ENCODE measurements around the gene UVRAG. TPM values are rescaled to one million over a fixed set of nuclear protein-coding genes. Genes with fewer than 3 reads are reported as not detected.

UVRAG gene
- total and polyA plus RNA-seq, 4 donors: 4.4 to 15.1 (median 10.0) TPM

GRCh38 chr11:76007166-76007565 is 192.2 kb downstream of the UVRAG start:
- Histone ChIP-seq H3K36me3 (ENCODE audit: control insufficient read depth in 4 of 4, insufficient read depth in 3 of 4, low read depth in 1 of 4, low read length in 3 of 4) (peaks cover 3 to 13% (median 7%) of the 10 kb centered on the region in 4 donors), H3K4me1 (ENCODE audit: control insufficient read depth in 4 of 4, insufficient read depth in 4 of 4, low read length in 3 of 4) (no peaks in the 10 kb centered on the region), H3K27me3 (ENCODE audit: control insufficient read depth in 4 of 4, insufficient read depth in 4 of 4, low read length in 3 of 4) (no peaks in the 10 kb centered on the region), H3K4me3 (ENCODE audit: low read depth in 1 of 3, low read length in 3 of 3) (no peak overlapping the region), H3K9me3 (ENCODE audit: control insufficient read depth in 4 of 4, low read length in 3 of 4) (no peaks in the 10 kb centered on the region), H3K27ac (ENCODE audit: low read depth in 1 of 2, low read length in 2 of 2) (no peak overlapping the region), H3K9ac (ENCODE audit: low read depth in 1 of 2, low read length in 2 of 2) (no peak overlapping the region)
- over 99% methylated on average over 2 of the region's 2 CpGs for WGBS
- no peak for DNase-seq (ENCODE audit: low spot score)
- no peak for TF ChIP-seq TAF1 (conservative IDR thresholded peaks at IDR 0.05)

DNA sequence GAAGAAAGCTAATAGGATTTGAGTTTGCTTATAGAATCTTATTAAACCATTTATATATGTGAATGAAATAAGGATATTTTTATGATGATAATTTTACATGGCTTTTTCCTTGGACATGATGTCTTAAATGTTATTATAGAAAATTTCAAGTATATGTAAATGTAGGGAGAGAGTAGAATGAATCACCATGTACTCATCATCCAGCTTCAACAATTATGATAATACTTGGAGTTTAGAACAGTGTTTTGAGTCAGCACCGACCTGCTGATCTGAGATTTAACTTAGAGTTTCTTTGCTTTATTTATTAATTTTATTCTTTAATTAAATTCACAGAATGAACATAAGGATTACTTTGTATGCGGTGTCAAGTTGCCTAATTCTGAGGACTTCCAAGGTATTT is 193.5 kb downstream of the UVRAG start:
- no peak for DNase-seq (ENCODE audit: low spot score)
- no peak overlapping the region for H3K4me3 ChIP-seq (ENCODE audit: low read depth in 1 of 3, low read length in 3 of 3)
- peaks cover 3 to 15% (median 7%) of the 10 kb centered on the region in 4 donors for H3K36me3 ChIP-seq (ENCODE audit: control insufficient read depth in 4 of 4, insufficient read depth in 3 of 4, low read depth in 1 of 4, low read length in 3 of 4)
- no peaks in the 10 kb centered on the region for H3K4me1 ChIP-seq (ENCODE audit: control insufficient read depth in 4 of 4, insufficient read depth in 4 of 4, low read length in 3 of 4)
- no peak overlapping the region for H3K9ac ChIP-seq (ENCODE audit: low read depth in 1 of 2, low read length in 2 of 2)
- WGBS: 98% methylated on average over 2 of the region's 2 CpGs
- TF ChIP-seq HNF4A (conservative IDR thresholded peaks at IDR 0.05) (no peak), TAF1 (conservative IDR thresholded peaks at IDR 0.05) (no peak), NR2F2 (IDR thresholded peaks at IDR 0.05) (no peak), REST (IDR thresholded peaks at IDR 0.05) (no peak), SP1 (IDR thresholded peaks at IDR 0.05) (no peak), YY1 (IDR thresholded peaks at IDR 0.05) (no peak), HNF4G (IDR thresholded peaks at IDR 0.05) (no peak), RAD21 (IDR thresholded peaks at IDR 0.05) (no peak), JUND (IDR thresholded peaks at IDR 0.05) (no peak), EGR1 (IDR thresholded peaks at IDR 0.05; ENCODE audit: low read depth in 2 of 2) (no peak), FOXA2 (IDR thresholded peaks at IDR 0.05) (no peak), CTCF (IDR thresholded peaks at IDR 0.05; ENCODE audit: low read depth, low read length, missing input control) (no peak), GABPA (IDR thresholded peaks at IDR 0.05 in 1 of 2, conservative IDR thresholded peaks at IDR 0.05 in 1 of 2) (no peak), FOXA1 (IDR thresholded peaks at IDR 0.05) (no peak), MAX (IDR thresholded peaks at IDR 0.05) (no peak), ATF3 (IDR thresholded peaks at IDR 0.05) (no peak), RXRA (IDR thresholded peaks at IDR 0.05) (no peak)
- TF ChIP-seq, protein P1, sequence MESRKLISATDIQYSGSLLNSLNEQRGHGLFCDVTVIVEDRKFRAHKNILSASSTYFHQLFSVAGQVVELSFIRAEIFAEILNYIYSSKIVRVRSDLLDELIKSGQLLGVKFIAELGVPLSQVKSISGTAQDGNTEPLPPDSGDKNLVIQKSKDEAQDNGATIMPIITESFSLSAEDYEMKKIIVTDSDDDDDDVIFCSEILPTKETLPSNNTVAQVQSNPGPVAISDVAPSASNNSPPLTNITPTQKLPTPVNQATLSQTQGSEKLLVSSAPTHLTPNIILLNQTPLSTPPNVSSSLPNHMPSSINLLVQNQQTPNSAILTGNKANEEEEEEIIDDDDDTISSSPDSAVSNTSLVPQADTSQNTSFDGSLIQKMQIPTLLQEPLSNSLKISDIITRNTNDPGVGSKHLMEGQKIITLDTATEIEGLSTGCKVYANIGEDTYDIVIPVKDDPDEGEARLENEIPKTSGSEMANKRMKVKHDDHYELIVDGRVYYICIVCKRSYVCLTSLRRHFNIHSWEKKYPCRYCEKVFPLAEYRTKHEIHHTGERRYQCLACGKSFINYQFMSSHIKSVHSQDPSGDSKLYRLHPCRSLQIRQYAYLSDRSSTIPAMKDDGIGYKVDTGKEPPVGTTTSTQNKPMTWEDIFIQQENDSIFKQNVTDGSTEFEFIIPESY (IDR thresholded peaks at IDR 0.05): no peak
- no peaks in the 10 kb centered on the region for H3K27me3 ChIP-seq (ENCODE audit: control insufficient read depth in 4 of 4, insufficient read depth in 4 of 4, low read length in 3 of 4)
- no peak overlapping the region for H3K27ac ChIP-seq (ENCODE audit: low read depth in 1 of 2, low read length in 2 of 2)
- no peaks in the 10 kb centered on the region for H3K9me3 ChIP-seq (ENCODE audit: control insufficient read depth in 4 of 4, low read length in 3 of 4)
